SK-N-MC (cell line): Measurements from ENCODE around the gene PTGER2.

Source experiments
- DNase-seq: peaks from one replicate; pipeline ENCODE4 v3.0.0-alpha.2; 2011; ENCODE audit warnings: low read depth, low spot score
- H3K27ac ChIP-seq: fragments of 200-600 bp; sonication (generic); 2 replicates; pipeline ENCODE4 v1.5.1; 2016; ENCODE audit warnings: mixed run types
- H3K36me3 ChIP-seq: fragments of 200-600 bp; sonication (generic); 2 replicates; pipeline ENCODE4 v1.6.1; 2017; ENCODE audit warnings: antibody characterized with exemption, low read length, mixed read lengths; ENCODE audit not compliant: insufficient read depth
- H3K4me3 ChIP-seq: fragments of 200-600 bp; sonication (generic); 2 replicates; pipeline ENCODE4 v1.5.1; 2016
- H3K9ac ChIP-seq: fragments of 200-600 bp; sonication (generic); 2 replicates; pipeline ENCODE4 v1.8.0; 2017; ENCODE audit warnings: mixed run types, mixed read lengths; ENCODE audit not compliant: insufficient read length
- H3K9me3 ChIP-seq: fragments of 200-600 bp; sonication (generic); 2 replicates; pipeline ENCODE4 v1.6.1; 2017; ENCODE audit warnings: low read depth, mild to moderate bottlenecking, antibody characterized with exemption, low read length, moderate library complexity, mixed read lengths
- EZH2 ChIP-seq: fragments of 200-600 bp; sonication (generic); IDR thresholded peaks from one replicate; pipeline ENCODE4 v1.6.1; 2017; ENCODE audit warnings: antibody characterized with exemption
- FOXP2 ChIP-seq: optimal IDR thresholded peaks from 2 replicates; pipeline ENCODE3; 2011; ENCODE audit warnings: mild to moderate bottlenecking, moderate library complexity; ENCODE audit not compliant: insufficient read depth; ENCODE audit errors: extremely low read length, control extremely low read depth
- POLR2AphosphoS5 ChIP-seq: IDR thresholded peaks from 2 replicates; pipeline ENCODE4 v1.6.1; 2012; ENCODE audit warnings: mild to moderate bottlenecking, low read depth, low read length, borderline replicate concordance

PTGER2 gene, protein sequence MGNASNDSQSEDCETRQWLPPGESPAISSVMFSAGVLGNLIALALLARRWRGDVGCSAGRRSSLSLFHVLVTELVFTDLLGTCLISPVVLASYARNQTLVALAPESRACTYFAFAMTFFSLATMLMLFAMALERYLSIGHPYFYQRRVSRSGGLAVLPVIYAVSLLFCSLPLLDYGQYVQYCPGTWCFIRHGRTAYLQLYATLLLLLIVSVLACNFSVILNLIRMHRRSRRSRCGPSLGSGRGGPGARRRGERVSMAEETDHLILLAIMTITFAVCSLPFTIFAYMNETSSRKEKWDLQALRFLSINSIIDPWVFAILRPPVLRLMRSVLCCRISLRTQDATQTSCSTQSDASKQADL

DNA sequence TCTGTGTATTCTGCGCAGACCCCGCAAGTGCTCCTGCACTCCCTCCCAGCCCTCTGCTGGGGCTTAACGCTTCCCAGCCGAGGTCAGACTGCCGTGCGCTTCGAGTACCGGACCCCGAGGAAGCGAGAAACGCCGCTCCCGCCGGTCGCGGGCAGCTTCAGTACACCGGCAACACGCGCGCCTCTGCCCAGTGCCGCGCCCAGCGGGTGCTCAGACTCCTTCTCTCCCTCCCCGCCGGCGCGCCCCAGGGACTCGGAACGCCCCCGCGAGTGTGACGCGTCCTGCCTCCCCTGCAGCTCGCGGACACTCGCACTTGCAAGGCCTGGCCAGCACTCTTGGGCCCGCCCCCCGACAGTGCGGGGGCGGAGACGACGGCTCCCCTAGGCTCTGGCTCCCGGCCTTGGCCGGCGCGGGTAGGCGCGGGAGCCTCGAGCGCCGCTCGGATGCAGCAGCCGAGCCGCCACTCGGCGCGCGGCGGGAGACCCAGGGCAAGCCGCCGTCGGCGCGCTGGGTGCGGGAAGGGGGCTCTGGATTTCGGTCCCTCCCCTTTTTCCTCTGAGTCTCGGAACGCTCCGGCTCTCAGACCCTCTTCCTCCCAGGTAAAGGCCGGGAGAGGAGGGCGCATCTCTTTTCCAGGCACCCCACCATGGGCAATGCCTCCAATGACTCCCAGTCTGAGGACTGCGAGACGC, at the start of gene PTGER2:
Gene PTGER2, plus strand, starts transcription at position 410 of the 692 bp plus-strand sequence. Its CDS starts 237 bp downstream, at position 647.
- Histone ChIP-seq H3K36me3 (no peaks in the 10 kb centered on the region), H3K27ac (no peak within 1 kb of the TSS), H3K9ac (no peak within 1 kb of the TSS), H3K9me3 (no peaks in the 10 kb centered on the region), H3K4me3 (peak within 1 kb of the TSS; percentile 74)
- no peak for TF ChIP-seq FOXP2
- no peak for TF ChIP-seq POLR2AphosphoS5
- no peak for TF ChIP-seq EZH2
- no peak for DNase-seq

DNA sequence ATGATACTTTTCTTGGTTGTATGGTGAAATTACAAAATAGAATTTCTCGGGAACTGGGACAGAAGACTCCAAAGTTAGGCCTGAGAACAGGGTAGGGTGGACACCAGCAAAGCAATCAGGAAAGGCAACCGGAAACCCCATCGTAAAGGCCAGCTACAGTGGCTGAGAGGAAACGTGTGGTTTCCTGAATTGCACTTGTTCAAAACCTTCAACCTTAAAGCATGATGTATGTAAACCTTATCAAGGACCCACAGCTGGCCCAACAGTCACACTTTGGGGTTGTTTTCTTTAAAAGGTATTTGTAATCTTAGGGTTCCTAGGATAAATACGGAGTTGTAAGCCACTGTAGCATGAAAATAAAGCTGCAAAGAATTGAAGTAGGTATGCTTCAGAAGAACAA, 48.9 kb upstream of the PTGER2 start:
- H3K27ac ChIP-seq, result no peak overlapping the region
- no peak for DNase-seq
- H3K9me3 ChIP-seq, result no peaks in the 10 kb centered on the region
- no peak overlapping the region for H3K9ac ChIP-seq
- no peak overlapping the region for H3K4me3 ChIP-seq
- H3K36me3 ChIP-seq, result no peaks in the 10 kb centered on the region
- TF ChIP-seq FOXP2 (no peak), POLR2AphosphoS5 (no peak), EZH2 (no peak)

DNA sequence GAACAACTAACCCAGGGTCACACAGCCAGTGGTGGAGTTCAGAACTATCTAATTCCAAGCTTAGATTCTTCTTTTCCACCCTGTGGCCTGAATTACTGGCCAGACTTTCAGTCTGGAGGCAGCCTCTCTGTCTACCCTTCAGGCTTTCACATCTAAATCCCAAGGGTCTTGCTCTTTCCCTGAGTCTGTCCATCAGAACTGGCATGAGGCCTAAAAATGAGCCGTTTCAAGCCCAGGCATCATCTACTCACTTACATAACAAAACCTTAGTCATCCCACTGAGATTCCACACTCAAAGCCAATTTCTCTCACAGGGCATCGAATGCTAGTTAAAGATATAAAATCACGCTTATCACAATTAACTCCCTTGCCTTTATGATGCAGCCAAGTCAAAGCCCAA, 47.9 kb upstream of the PTGER2 start:
- Histone ChIP-seq H3K4me3 (no peak overlapping the region), H3K9ac (no peak overlapping the region)
- DNase-seq, result no peak

DNA sequence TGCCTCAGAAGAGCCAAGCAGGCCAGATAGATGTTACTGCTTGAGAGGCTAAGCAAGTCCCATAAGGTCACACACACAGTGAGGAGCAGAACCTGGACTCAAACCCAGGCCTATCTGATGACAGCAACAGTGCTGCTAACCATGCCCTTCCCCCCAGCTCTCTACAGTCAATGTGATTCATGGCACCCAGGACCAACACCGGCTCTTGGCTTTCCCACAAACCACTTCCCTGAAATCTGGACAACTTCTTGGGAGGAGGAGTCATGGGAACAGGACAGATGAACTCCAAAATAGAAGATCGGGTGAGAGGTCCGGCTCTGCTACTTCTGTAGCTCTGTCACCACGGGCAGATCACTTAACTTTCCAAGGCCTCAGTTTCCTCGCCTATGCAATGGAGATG, 47.3 kb upstream of the PTGER2 start:
- TF ChIP-seq FOXP2 (no peak), POLR2AphosphoS5 (no peak), EZH2 (no peak)
- no peak for DNase-seq
- Histone ChIP-seq H3K36me3 (no peaks in the 10 kb centered on the region), H3K9ac (no peak overlapping the region), H3K27ac (no peak overlapping the region), H3K9me3 (no peaks in the 10 kb centered on the region), H3K4me3 (no peak overlapping the region)

More for the DNA sequence above, 47.9 kb upstream of the PTGER2 start:
- H3K9me3 ChIP-seq, result no peaks in the 10 kb centered on the region
- H3K27ac ChIP-seq, result no peak overlapping the region
- TF ChIP-seq FOXP2, result no peak
- no peak for TF ChIP-seq EZH2
- TF ChIP-seq POLR2AphosphoS5, result no peak
- H3K36me3 ChIP-seq, result no peaks in the 10 kb centered on the region

DNA sequence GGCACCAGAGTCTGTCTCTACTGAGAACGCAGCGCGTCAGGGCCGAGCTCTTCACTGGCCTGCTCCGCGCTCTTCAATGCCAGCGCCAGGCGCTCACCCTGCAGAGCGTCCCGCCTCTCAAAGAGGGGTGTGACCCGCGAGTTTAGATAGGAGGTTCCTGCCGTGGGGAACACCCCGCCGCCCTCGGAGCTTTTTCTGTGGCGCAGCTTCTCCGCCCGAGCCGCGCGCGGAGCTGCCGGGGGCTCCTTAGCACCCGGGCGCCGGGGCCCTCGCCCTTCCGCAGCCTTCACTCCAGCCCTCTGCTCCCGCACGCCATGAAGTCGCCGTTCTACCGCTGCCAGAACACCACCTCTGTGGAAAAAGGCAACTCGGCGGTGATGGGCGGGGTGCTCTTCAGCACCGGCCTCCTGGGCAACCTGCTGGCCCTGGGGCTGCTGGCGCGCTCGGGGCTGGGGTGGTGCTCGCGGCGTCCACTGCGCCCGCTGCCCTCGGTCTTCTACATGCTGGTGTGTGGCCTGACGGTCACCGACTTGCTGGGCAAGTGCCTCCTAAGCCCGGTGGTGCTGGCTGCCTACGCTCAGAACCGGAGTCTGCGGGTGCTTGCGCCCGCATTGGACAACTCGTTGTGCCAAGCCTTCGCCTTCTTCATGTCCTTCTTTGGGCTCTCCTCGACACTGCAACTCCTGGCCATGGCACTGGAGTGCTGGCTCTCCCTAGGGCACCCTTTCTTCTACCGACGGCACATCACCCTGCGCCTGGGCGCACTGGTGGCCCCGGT, 46.4 kb upstream of the PTGER2 start, which contains the start of gene PTGDR:
Gene PTGDR, plus strand, starts transcription at position 198 of the 778 bp plus-strand sequence. Its CDS starts 117 bp downstream, at position 315.
- no peaks in the 10 kb centered on the region for H3K36me3 ChIP-seq
- no peak within 1 kb of the TSS for H3K4me3 ChIP-seq
- DNase-seq, result no peak
- no peak within 1 kb of the TSS for H3K27ac ChIP-seq
- no peak within 1 kb of the TSS for H3K9ac ChIP-seq
- no peaks in the 10 kb centered on the region for H3K9me3 ChIP-seq
- TF ChIP-seq EZH2 (no peak), POLR2AphosphoS5 (no peak), FOXP2 (no peak)

DNA sequence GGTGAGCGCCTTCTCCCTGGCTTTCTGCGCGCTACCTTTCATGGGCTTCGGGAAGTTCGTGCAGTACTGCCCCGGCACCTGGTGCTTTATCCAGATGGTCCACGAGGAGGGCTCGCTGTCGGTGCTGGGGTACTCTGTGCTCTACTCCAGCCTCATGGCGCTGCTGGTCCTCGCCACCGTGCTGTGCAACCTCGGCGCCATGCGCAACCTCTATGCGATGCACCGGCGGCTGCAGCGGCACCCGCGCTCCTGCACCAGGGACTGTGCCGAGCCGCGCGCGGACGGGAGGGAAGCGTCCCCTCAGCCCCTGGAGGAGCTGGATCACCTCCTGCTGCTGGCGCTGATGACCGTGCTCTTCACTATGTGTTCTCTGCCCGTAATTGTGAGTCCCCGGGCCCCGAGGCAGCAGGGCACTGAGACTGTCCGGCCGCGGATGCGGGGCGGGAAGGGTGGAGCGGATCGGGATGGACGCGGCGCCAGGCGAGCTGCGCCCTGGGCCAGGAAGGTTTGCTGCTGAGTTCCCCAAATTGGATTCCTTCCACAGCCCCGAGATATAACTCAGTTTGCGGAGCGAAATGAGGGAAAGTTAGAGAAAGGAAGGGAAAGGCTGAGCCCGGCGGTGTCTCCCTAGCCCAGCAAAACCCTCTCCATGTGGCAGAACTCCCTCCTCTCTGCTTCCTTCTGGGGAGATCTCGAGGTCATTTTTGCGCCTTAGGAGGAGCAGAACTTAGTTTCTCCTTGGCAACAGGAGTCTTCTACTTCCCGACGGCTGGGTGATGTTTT, 45.6 kb upstream of the PTGER2 start:
- TF ChIP-seq EZH2 (peak; percentile 72), FOXP2 (no peak), POLR2AphosphoS5 (no peak)
- Histone ChIP-seq H3K9me3 (no peaks in the 10 kb centered on the region), H3K27ac (no peak overlapping the region), H3K36me3 (no peaks in the 10 kb centered on the region), H3K9ac (no peak overlapping the region), H3K4me3 (no peak overlapping the region)
- no peak for DNase-seq

DNA sequence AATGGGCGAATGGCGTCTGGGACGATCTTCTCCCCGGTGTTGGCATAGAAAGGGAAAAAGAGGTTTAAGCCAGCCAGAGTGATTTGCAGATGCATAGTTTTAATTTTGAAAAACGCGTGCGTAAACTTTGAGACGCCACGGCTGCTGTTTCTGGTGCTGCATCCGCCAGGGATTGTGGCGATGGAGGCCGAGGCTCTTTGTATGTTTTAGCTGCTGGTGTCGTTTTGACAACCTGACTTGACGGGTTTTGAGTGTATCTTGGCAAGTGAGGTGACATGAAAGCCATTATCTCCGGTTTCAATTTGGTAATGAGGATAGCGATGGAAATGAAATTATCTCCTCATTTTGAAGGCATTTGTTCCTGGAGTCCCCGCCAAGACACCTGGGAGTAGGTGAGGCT, 45.0 kb upstream of the PTGER2 start:
- Histone ChIP-seq H3K9ac (no peak overlapping the region), H3K4me3 (no peak overlapping the region), H3K36me3 (no peaks in the 10 kb centered on the region), H3K9me3 (no peaks in the 10 kb centered on the region), H3K27ac (no peak overlapping the region)
- DNase-seq, result no peak
- no peak for TF ChIP-seq FOXP2
- no peak for TF ChIP-seq POLR2AphosphoS5
- TF ChIP-seq EZH2, result no peak

DNA sequence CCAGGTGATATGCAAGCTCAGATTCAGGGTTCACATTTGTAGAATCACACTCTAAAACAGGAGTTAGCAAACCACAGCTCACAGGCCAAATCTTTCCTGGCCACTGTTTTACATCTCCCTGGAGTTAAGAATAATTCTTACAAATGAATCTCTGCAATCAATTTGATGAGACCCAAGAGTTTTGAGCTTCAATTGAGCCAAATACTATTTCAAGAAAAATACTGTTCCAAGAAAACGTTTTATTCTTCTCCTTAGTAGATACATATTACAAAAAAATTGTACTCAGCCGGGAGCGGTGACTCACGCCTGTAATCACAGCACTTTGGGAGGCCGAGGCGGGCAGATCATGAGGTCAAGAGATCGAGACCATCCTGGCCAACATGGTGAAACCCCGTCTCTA, 44.1 kb upstream of the PTGER2 start:
- Histone ChIP-seq H3K36me3 (no peaks in the 10 kb centered on the region), H3K9ac (no peak overlapping the region), H3K4me3 (no peak overlapping the region), H3K9me3 (no peaks in the 10 kb centered on the region), H3K27ac (no peak overlapping the region)
- no peak for DNase-seq
- TF ChIP-seq POLR2AphosphoS5 (no peak), FOXP2 (no peak), EZH2 (no peak)
